ENCODE measurements around the gene C1GALT1C1L. TPM values are rescaled to one million over a fixed set of nuclear protein-coding genes. Genes with fewer than 3 reads are reported as not detected.
"Not testable (repeated sequence)": the region's sequence is repeated elsewhere in the genome, so short reads cannot be mapped to it uniquely, and the experiment has no call there.

Gene C1GALT1C1L
- not detected for polyA plus RNA-seq (2012; ENCODE audit: insufficient read depth, insufficient read length)

- H3K4me3 ChIP-seq (ENCODE audit: low read length), result no peak within 1 kb of the TSS
- DNase-seq (ENCODE audit: low read depth, low spot score), result no peak
These were observed at the start of gene C1GALT1C1L for GRCh38 chr2:43676322-43677050. Gene C1GALT1C1L, minus strand, starts transcription at chr2:43676429. Its CDS starts 107 bp downstream, at chr2:43676322.

DNA sequence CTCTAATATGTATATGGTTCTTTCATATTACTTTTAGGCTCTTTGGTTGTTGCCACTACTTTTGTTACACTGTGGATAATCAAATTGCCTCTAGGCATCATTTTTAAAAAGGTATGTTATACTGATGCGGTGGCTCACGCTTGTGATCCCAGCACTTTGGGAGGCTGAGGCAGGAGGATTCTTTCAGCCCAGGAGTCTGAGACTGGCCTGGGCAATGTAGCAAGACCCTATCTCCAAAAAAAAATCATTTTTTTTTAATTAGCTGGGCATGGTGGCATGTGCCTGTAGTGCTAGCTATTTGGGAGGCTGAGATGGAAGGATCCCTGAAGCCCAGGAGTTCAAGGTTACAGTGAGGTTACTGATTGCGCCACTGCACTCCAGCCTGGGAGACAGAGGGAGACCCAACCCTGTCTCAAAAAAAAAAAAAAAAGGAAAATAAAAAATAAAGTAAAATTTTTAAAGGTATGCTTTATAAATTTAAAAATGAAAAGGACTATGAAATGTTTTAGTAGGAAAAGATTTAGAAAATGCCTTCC is 49.5 kb upstream of the C1GALT1C1L start:
- no peak for DNase-seq (ENCODE audit: low read depth, low spot score)
- no peak overlapping the region for H3K4me3 ChIP-seq (ENCODE audit: low read length)

DNA sequence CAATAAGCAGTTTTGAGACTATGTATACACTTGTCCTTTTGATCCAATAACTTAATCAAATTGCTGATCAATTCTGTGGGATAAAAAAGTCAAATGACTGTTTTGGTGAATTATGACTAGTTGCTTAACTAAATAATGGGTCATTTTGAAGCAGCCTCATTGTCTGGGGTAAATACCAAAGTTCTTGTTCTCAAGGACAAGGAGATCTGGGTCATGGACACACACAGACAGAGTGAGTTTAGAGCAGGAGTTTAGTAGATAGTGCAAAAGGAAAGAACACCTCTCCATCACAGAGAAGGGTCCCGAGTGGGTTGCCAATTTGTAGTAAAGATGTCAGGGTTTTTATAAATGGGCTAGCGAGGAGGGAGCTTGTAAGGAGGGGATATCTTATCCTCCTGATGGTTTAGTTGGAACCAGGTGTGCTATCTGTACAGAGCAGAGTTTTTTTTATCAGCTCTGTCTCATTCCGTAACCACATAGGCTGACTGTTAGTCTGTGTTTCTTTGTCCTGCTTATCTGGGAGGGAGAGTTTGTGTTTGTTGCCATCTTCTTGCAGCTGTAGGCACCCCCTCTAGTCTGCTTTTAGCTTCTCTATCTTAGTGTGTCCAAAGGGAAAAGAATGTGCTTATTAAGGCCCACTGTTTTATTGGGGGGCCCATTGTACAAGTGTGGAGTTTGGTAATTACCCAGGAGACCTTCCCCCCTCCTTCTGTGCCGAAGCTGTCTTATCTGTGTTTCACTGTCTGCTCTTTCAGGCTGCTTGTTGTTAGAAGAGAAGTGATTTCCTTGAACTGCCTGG is 48.7 kb upstream of the C1GALT1C1L start:
- 0 out of 2 replicates have a peak overlapping the region, but pooled peaks have one; percentile 7 for H3K4me3 ChIP-seq (ENCODE audit: low read length)
- DNase-seq (ENCODE audit: low read depth, low spot score), result peak; percentile 53

- H3K4me3 ChIP-seq (ENCODE audit: low read length), result no peak overlapping the region
- DNase-seq (ENCODE audit: low read depth, low spot score), result no peak
These were observed 42.4 kb upstream of the C1GALT1C1L start for GRCh38 chr2:43718530-43719124.

DNA sequence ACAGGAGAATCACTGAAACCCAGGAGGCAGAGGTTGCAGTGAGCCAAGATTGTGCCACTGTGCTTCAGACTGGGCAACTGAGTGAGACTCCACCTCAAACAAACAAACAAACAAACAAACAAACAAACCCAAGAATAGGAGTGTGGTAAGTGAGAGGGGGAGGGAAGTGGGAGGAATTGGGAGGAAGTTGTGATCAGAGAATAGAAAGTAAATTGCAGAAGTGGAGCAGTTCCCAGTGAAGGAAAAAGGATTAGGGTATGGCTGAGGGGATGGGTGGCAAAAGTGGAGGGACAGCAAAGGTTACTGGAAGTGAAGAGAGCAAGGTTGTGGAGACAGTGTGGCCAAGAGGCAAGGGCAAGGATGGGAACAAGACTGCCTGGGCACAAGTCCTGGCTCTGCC is 41.1 kb upstream of the C1GALT1C1L start:
- H3K4me3 ChIP-seq (ENCODE audit: low read length), result no peak overlapping the region
- no peak for DNase-seq (ENCODE audit: low read depth, low spot score)

GRCh38 chr2:43715300-43716098 is 39.3 kb upstream of the C1GALT1C1L start:
- DNase-seq (ENCODE audit: low read depth, low spot score), result no peak
- no peak overlapping the region for H3K4me3 ChIP-seq (ENCODE audit: low read length)

DNA sequence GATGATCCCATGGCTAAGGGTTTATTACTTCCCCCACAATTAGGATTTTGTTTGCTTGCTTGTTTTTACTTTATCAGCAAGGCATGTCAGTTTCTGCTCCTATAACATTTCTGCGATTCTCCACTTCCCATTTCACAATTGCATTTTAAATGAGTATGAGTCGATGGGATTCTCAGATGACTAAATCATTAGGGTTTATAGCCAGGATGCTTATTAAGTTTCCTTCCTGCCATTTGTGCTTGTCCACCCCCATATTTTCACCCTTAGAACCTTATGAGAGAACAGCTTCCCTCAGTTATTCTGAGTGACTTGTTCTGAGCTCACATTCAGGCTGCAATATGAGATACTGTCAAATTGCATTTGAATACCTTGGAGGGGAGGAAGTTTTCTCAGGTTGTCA is 37.9 kb upstream of the C1GALT1C1L start:
- H3K4me3 ChIP-seq (ENCODE audit: low read length), result no peak overlapping the region
- DNase-seq (ENCODE audit: low read depth, low spot score), result no peak

- no peak for DNase-seq (ENCODE audit: low read depth, low spot score)
- no peak overlapping the region for H3K4me3 ChIP-seq (ENCODE audit: low read length)
These were observed 34.6 kb upstream of the C1GALT1C1L start for GRCh38 chr2:43710866-43711265.

GRCh38 chr2:43708891-43709290 is 32.7 kb upstream of the C1GALT1C1L start:
- DNase-seq (ENCODE audit: low read depth, low spot score), result no peak
- H3K4me3 ChIP-seq (ENCODE audit: low read length), result no peak overlapping the region

DNA sequence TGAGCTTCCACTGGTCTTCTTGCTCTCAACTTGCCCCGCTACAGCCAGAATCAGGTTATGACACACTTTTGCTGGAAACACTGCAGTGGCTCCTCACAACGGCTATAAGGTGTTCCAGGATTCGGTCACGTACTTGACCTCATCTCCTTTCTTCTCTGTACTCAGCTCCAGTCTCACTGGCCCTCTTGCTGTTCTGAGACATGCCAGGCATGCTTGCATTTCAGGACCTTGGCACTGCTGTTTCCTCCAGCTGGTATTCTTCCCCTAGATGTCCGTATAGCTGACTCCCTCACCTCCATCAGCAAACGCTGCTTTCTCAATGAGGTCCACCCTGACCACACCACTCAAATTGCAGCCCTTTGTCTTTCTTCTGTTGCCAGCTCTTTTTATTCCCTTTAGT is 31.9 kb upstream of the C1GALT1C1L start:
- DNase-seq (ENCODE audit: low read depth, low spot score), result no peak
- no peak overlapping the region for H3K4me3 ChIP-seq (ENCODE audit: low read length)

DNA sequence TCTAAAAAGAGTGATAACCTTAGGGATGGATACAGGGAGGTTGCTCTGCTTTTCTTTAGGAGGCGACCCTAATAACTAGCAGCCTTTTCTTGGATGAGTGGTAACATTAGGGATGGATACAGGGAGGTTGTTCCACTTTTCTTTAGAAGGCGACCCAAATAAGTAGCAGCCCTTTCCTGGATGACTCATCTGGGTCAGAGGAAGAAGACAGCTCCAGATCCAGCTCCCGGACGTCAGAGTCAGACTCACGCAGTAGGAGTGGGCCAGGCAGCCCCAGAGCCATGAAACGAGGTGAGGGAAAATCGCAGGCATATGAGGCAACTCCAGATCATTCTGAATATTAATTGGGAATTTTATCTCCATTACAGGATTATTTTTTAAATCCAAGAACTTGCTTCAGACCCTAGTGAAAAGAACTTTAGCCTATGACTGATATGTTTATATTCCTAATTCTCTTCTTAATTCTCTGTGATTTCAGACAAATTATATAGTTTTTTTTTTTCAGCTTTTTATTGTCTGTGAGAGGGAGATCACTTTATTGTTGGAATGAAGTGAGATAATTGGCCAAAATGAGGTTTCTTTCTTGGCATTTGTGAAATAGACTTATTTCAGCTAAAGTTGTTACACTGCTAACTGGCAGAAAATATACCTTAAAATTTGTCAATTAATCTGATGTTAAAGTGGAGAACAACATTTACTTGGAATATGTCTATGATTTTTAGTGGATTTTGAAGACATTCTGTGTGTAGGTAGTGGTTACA is 31.2 kb upstream of the C1GALT1C1L start:
- no peak for DNase-seq (ENCODE audit: low read depth, low spot score)
- no peak overlapping the region for H3K4me3 ChIP-seq (ENCODE audit: low read length)

- no peak overlapping the region for H3K4me3 ChIP-seq (ENCODE audit: low read length)
- DNase-seq (ENCODE audit: low read depth, low spot score), result no peak
These were observed 24.9 kb upstream of the C1GALT1C1L start for GRCh38 chr2:43701111-43701510.

DNA sequence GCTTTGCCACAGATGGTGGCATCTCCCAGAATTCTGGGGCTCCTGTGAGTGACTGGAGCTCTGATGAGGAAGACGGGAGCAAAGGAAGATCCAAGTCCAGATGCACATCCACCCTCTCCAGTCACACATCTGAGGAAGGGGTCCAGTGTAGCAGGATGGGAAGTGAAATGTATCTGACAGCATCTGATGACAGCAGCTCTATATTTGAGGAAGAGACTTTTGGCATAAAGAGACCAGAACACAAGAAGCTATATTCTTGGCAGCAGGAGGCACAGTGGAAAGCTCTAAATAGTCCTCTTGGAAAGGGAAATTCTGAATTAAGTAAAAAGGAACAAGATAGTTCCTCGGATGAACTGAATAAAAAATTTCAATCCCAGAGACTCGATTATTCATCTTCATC is 23.5 kb upstream of the C1GALT1C1L start:
- H3K4me3 ChIP-seq (ENCODE audit: low read length), result no peak overlapping the region
- DNase-seq (ENCODE audit: low read depth, low spot score), result no peak

DNA sequence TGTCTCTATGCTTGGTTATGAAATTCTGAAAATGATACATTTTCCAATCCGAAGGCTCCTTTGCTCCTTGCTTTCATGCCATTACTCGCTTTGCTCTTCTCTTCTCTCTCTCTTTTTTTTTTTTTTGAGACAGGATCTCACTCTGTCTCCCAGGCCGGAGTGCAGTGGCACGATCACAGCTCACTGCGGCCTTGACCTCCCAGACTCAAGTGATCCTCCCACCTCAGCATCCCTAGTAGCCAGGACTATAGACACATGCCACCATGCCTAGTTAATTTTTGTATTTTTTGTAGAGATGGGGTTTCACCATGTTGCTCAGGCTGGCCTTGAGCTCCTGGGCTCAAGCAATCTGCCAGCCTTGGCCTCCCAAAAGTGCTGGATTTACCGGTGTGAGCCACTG is 21.9 kb upstream of the C1GALT1C1L start:
- not testable (repeated sequence) for DNase-seq (ENCODE audit: low read depth, low spot score); H3K4me3 ChIP-seq (ENCODE audit: low read length)

GRCh38 chr2:43692428-43692994 is 16.3 kb upstream of the C1GALT1C1L start:
- no peak for DNase-seq (ENCODE audit: low read depth, low spot score)
- H3K4me3 ChIP-seq (ENCODE audit: low read length), result no peak overlapping the region

- no peak overlapping the region for H3K4me3 ChIP-seq (ENCODE audit: low read length)
These were observed 13.8 kb upstream of the C1GALT1C1L start for GRCh38 chr2:43689999-43690398.

DNA sequence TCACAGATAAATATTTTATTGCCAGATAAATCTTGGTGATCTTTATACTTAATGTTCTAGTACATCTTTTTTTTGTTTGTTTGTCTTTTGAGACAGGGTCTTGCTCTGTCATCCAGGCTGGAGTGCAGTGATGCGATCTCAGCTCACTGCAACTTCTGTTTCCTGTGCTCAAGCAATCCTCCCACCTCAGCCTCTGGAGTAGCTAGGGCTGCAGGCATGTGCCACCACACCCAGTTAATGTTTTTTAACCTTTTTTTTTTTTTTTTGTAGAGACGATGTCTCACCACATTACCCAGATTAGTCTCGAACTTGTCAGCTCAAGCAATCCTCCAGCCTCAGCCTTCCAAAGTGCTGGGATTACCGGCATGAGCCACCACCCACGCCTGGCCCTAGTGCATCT is 9.1 kb upstream of the C1GALT1C1L start:
- no peak overlapping the region for H3K4me3 ChIP-seq (ENCODE audit: low read length)
- no peak for DNase-seq (ENCODE audit: low read depth, low spot score)

More at GRCh38 chr2:43689999-43690398, 13.8 kb upstream of the C1GALT1C1L start:
- no peak for DNase-seq (ENCODE audit: low read depth, low spot score)

- H3K4me3 ChIP-seq (ENCODE audit: low read length); DNase-seq (ENCODE audit: low read depth, low spot score): not testable (repeated sequence)
These were observed 1.6 kb upstream of the C1GALT1C1L start for GRCh38 chr2:43677783-43678182.
